Testis (tissue), 3 donors: ENCODE results near the gene MLNR. TPM values are rescaled to one million over a fixed set of nuclear protein-coding genes. Genes with fewer than 3 reads are reported as not detected.
A peak's percentile ranks its signal among the peaks of the same experiment; 100 is the strongest.

Experiments
- DNase-seq: peaks from one replicate; pipeline ENCODE4 v3.0.0-alpha.2; 2019
- H3K27ac ChIP-seq, 2 donors: fragments of 200-600 bp; sonication (generic); one replicate each; pipeline ENCODE4 v1.5.1; 2019
- H3K27me3 ChIP-seq: fragments of 200-600 bp; sonication (generic); one replicate; pipeline ENCODE4 v1.5.1; 2019
- H3K36me3 ChIP-seq: fragments of 200-600 bp; sonication (generic); one replicate; pipeline ENCODE4 v1.5.1; 2017; ENCODE audit warnings: low read depth; ENCODE audit errors: missing control alignments
- H3K4me1 ChIP-seq: fragments of 200-600 bp; sonication (generic); one replicate; pipeline ENCODE4 v1.5.1; 2019
- H3K4me3 ChIP-seq, 2 donors: fragments of 200-600 bp; sonication (generic); one replicate each; pipeline ENCODE4 v1.5.1; 2017 to 2019
- H3K9me3 ChIP-seq: fragments of 200-600 bp; sonication (generic); one replicate; pipeline ENCODE4 v1.5.1; 2017
- POLR2A ChIP-seq: fragments of 450-650 bp; IDR thresholded peaks from one replicate; pipeline ENCODE4 v1.6.1; 2017; ENCODE audit warnings: antibody characterized with exemption, mild to moderate bottlenecking, moderate library complexity
- WGBS, 2 donors: methylation state at CpG; one replicate each; pipeline ENCODE4 v1.1.5; 2018; 5-methylcytosine and 5-hydroxymethylcytosine counted together
- intact Hi-C: fragments of 100-400 bp; cut with DNase I; formaldehyde crosslinking; loops from one replicate; pipeline ENCODE4 v1.15.1; 2023; ENCODE audit warnings: low total_unique reads
- polyA plus RNA-seq: library from polyadenylated mRNA; stranded (reverse); fragments of 350-450 nt; fragmentation: Illumina TruSeq; extraction: RNeasy Lipid Tissue Mini Kit (QIAGEN cat#74804); gene quantifications from one replicate; pipeline ENCODE4 v1.2.3, GENCODE V29; 2014; ENCODE audit warnings: low read depth, low replicate concordance; ENCODE audit not compliant: insufficient read depth
- total RNA-seq, 2 donors: library from RNA; depleted of rRNA; stranded (reverse); fragments of >200 nt; gene quantifications; one replicate each; pipeline ENCODE4 v1.2.3, GENCODE V29; 2016
- TF ChIP-seq, protein P1 (sequence below), 3 experiments: fragments of 450-650 bp in 2 of 3; fragments of 200-600 bp in 1 of 3; sonication (generic) in 1 of 3; IDR thresholded peaks; one replicate each; pipeline ENCODE4 v1.5.1; 2016 to 2019; ENCODE audit warnings: antibody characterized with exemption in 3 of 3, mild to moderate bottlenecking in 2 of 3, moderate library complexity in 1 of 3

The MLNR gene
- total and polyA plus RNA-seq, 3 donors from 2014 or later, result 2.0 TPM; not detected in 2

- Histone ChIP-seq H3K9me3 (no peaks in the 10 kb centered on the region), H3K27ac (no peak overlapping the region), H3K36me3 (no peaks in the 10 kb centered on the region), H3K4me3 (no peak overlapping the region), H3K4me1 (no peaks in the 10 kb centered on the region), H3K27me3 (no peaks in the 10 kb centered on the region)
- WGBS, 2 donors, result 93 to 94% methylated on average over 3 of the region's 3 CpGs
- DNase-seq, result no peak
- intact Hi-C loops, result no loop called here
- TF ChIP-seq, protein P1, sequence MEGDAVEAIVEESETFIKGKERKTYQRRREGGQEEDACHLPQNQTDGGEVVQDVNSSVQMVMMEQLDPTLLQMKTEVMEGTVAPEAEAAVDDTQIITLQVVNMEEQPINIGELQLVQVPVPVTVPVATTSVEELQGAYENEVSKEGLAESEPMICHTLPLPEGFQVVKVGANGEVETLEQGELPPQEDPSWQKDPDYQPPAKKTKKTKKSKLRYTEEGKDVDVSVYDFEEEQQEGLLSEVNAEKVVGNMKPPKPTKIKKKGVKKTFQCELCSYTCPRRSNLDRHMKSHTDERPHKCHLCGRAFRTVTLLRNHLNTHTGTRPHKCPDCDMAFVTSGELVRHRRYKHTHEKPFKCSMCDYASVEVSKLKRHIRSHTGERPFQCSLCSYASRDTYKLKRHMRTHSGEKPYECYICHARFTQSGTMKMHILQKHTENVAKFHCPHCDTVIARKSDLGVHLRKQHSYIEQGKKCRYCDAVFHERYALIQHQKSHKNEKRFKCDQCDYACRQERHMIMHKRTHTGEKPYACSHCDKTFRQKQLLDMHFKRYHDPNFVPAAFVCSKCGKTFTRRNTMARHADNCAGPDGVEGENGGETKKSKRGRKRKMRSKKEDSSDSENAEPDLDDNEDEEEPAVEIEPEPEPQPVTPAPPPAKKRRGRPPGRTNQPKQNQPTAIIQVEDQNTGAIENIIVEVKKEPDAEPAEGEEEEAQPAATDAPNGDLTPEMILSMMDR (IDR thresholded peaks at IDR 0.05), result no peak
- TF ChIP-seq POLR2A, result no peak
These were observed 14.6 kb downstream of the MLNR start for GRCh38 chr13:49234741-49235140.

DNA sequence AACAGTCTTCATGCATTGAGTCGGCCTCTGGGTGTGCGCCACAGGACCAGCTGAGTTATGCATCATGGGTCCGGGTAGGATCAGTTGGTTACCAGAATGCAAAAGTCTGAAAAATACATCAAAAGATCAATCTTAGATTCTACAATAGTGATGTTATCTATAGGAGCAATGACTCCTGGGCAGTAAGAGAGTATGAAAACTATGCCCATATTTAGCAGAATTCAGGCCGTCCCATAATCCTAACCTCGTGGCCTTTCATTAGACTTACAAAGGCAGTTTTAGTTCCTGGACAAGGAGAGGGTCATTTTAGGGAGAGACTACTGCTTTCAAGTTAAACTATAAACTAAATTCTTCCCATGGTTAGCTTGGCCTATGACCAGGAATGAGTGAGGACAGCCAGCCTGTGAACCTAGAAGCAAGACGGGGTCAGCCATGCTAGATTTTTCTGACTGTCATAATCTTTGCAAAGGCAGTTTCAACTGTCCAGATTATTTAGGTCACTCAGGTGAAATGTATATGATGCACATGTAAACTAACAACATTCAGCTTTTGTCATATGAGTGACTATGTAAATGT lies 15.8 kb downstream of the MLNR start:
- Histone ChIP-seq H3K4me3 (no peak overlapping the region), H3K4me1 (no peaks in the 10 kb centered on the region), H3K27me3 (no peaks in the 10 kb centered on the region), H3K27ac (no peak overlapping the region), H3K36me3 (no peaks in the 10 kb centered on the region), H3K9me3 (no peaks in the 10 kb centered on the region)
- 87 to 91% methylated on average over 6 of the region's 6 CpGs for WGBS, 2 donors
- no peak for DNase-seq
- intact Hi-C loops, result no loop called here
- no peak for TF ChIP-seq POLR2A
- TF ChIP-seq, protein P1 (IDR thresholded peaks at IDR 0.05), result no peak

- no peak for TF ChIP-seq POLR2A
- TF ChIP-seq, protein P1 (IDR thresholded peaks at IDR 0.05), result no peak
- H3K27me3 ChIP-seq, result no peaks in the 10 kb centered on the region
- intact Hi-C loops, result no loop called here
- no peak overlapping the region for H3K4me3 ChIP-seq
- H3K36me3 ChIP-seq, result no peaks in the 10 kb centered on the region
- DNase-seq, result no peak
- WGBS, 2 donors, result 91 to 92% methylated on average over 2 of the region's 2 CpGs
- no peaks in the 10 kb centered on the region for H3K4me1 ChIP-seq
- H3K27ac ChIP-seq, result no peak overlapping the region
- no peaks in the 10 kb centered on the region for H3K9me3 ChIP-seq
These were observed 18.5 kb downstream of the MLNR start for GRCh38 chr13:49238621-49239020.

DNA sequence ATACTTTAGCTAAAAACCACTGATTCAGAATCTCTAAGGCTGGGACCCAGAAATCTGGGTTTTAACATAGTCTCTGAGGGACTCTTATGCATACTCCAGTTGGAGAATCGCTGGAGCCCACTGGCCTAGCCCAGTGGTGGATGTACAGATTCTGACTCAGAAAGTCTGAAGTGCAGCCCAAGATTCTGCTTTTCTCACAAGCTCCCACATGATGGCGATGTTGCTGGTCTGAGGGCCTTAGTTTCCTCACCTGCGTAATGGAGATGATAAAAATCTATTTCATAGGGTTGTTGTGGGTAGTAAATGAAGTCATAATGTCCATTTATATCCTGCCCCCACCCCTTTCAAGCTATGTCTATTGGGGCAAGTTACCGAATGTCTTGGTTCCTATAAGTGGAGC lies 19.9 kb downstream of the MLNR start:
- intact Hi-C loops, result no loop called here
- TF ChIP-seq, protein P1 (IDR thresholded peaks at IDR 0.05), result peak in 2 of 3 experiments; percentile 36
- no peak for TF ChIP-seq POLR2A

DNA sequence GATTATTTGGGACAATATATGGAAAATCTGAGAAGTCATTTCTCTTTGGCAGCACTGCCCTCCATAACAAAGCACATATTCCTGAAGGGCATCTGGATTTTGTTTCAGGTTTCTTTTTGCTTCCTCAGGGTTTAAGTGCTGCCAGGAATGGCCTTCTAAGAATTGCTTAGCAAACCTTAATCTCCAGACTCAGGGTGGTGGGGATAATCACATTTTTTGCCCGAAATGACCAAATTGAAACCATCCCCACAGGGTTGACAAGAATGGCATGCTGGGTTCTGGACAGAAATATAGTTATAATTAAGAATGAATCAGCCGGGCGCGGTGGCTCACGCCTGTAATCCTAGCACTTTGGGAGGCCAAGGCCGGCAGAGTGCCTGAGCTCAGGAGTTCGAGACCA lies 21.2 kb downstream of the MLNR start:
- WGBS, 2 donors, result 95 to 98% methylated on average over 7 of the region's 7 CpGs
- Histone ChIP-seq H3K4me3 (no peak overlapping the region), H3K36me3 (no peaks in the 10 kb centered on the region), H3K9me3 (no peaks in the 10 kb centered on the region), H3K27ac (no peak overlapping the region), H3K27me3 (no peaks in the 10 kb centered on the region), H3K4me1 (no peaks in the 10 kb centered on the region)
- DNase-seq, result no peak
- intact Hi-C loops, result no loop called here
- TF ChIP-seq POLR2A, result no peak
- TF ChIP-seq, protein P1 (IDR thresholded peaks at IDR 0.05), result no peak

More for the DNA sequence above, 19.9 kb downstream of the MLNR start:
- Histone ChIP-seq H3K4me1 (no peaks in the 10 kb centered on the region), H3K27me3 (no peaks in the 10 kb centered on the region), H3K27ac (no peak overlapping the region), H3K36me3 (no peaks in the 10 kb centered on the region), H3K4me3 (no peak overlapping the region), H3K9me3 (no peaks in the 10 kb centered on the region)
- DNase-seq, result peak; percentile 38
- 53 to 61% methylated on average over 4 of the region's 4 CpGs for WGBS, 2 donors
